Breast epithelium (tissue), 3 donors: ENCODE results near the gene ASCC2.

Experiments used
- POLR2A ChIP-seq: fragments of 450-650 bp; IDR thresholded peaks from one replicate; pipeline ENCODE4 v1.6.1; 2016; ENCODE audit warnings: antibody characterized with exemption, mild to moderate bottlenecking, moderate library complexity
- POLR2AphosphoS5 ChIP-seq, 3 donors: sonication (generic); formaldehyde crosslinking; IDR thresholded peaks; one replicate each; pipeline ENCODE4 v1.6.1; 2017; ENCODE audit warnings: antibody characterized with exemption in 3 of 3
- TF ChIP-seq, protein P1 (sequence below), 3 donors: fragments of 450-650 bp; IDR thresholded peaks; one replicate each; pipeline ENCODE4 v1.5.1; 2016 to 2017; ENCODE audit warnings: antibody characterized with exemption in 3 of 3, mild to moderate bottlenecking in 3 of 3, moderate library complexity in 3 of 3

DNA sequence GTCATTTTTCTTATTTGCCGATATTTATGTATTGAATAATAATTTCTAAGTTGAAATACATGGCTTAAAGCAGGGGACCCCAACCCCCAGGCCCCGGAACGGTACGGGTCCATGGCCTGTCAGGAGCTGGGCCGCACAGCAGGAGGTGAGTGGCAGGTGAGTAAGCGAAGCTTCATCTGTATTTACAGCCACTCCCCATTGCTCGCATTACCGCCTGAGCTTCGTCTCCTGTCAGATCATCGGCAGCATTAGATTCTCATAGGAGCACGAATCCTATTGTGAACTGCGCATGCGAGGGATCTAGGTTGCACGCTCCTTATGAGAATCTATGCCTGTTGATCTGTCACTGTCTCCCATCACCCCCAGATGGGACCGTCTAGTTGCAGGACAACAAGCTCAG lies 75.8 kb downstream of the ASCC2 start:
- TF ChIP-seq, protein P1, sequence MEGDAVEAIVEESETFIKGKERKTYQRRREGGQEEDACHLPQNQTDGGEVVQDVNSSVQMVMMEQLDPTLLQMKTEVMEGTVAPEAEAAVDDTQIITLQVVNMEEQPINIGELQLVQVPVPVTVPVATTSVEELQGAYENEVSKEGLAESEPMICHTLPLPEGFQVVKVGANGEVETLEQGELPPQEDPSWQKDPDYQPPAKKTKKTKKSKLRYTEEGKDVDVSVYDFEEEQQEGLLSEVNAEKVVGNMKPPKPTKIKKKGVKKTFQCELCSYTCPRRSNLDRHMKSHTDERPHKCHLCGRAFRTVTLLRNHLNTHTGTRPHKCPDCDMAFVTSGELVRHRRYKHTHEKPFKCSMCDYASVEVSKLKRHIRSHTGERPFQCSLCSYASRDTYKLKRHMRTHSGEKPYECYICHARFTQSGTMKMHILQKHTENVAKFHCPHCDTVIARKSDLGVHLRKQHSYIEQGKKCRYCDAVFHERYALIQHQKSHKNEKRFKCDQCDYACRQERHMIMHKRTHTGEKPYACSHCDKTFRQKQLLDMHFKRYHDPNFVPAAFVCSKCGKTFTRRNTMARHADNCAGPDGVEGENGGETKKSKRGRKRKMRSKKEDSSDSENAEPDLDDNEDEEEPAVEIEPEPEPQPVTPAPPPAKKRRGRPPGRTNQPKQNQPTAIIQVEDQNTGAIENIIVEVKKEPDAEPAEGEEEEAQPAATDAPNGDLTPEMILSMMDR (IDR thresholded peaks at IDR 0.05): no peak
- TF ChIP-seq POLR2A (no peak), POLR2AphosphoS5 (IDR thresholded peaks at IDR 0.05) (no peak)
